Stimulated activated CD4-positive, alpha-beta T cell treated with anti-CD3 and anti-CD28 coated beads, Interleukin-1b, Interleukin-23, amount 100 ng/mL, for 4 hours (primary cell): ENCODE data around the gene HSPB6.

Source experiments
- DNase-seq, 2 donors: peaks; one replicate each; pipeline ENCODE4 v3.0.0-alpha.2; 2020; ENCODE audit warnings: low read depth in 2 of 2

HSPB6 gene

GRCh38 chr19:35716801-35717664, 39.8 kb downstream of the HSPB6 start:
- peak; percentile 93 to 94 for DNase-seq

GRCh38 chr19:35715981-35716800, 40.6 kb downstream of the HSPB6 start:
- no peak for DNase-seq

- no peak for DNase-seq
Observed at GRCh38 chr19:35715355-35715809, 41.4 kb downstream of the HSPB6 start.

GRCh38 chr19:35714601-35715354, 42.1 kb downstream of the HSPB6 start:
- DNase-seq: no peak

- no peak for DNase-seq
Observed at GRCh38 chr19:35713904-35714495, 42.8 kb downstream of the HSPB6 start.

- no peak for DNase-seq
Observed at GRCh38 chr19:35713506-35713850, 43.4 kb downstream of the HSPB6 start.

- DNase-seq: peak in 1 of 2 donors; percentile 55
Observed at GRCh38 chr19:35712567-35713505, 44.0 kb downstream of the HSPB6 start.

- DNase-seq: peak; percentile 37 to 48
Observed at GRCh38 chr19:35710784-35711723, 45.8 kb downstream of the HSPB6 start.

- no peak for DNase-seq
Observed at GRCh38 chr19:35708391-35708790, 48.4 kb downstream of the HSPB6 start.
